Lung (tissue), 12 donors: ENCODE results near the gene PSAPL1. TPM values are rescaled to one million over a fixed set of nuclear protein-coding genes. Genes with fewer than 3 reads are reported as not detected.

Experiments
- ATAC-seq: fragments of 200-7000 bp; cut with Tn5 transposase; one replicate; pipeline ENCODE4 v1.9.1; 2020; ENCODE audit warnings: moderate number of reproducible peaks; ENCODE audit not compliant: insufficient read depth, low FRiP score
- DNase-seq, 3 donors: peaks; one replicate each; pipeline ENCODE4 v3.0.0-alpha.2; 2013 to 2017
- H3K27ac ChIP-seq, 2 donors: one replicate each; pipeline ENCODE4 v1.5.1; 2013; ENCODE audit warnings: mild to moderate bottlenecking in 2 of 2, moderate library complexity in 2 of 2, control low read depth in 1 of 2, inconsistent platforms in 1 of 2, low read depth in 1 of 2, low read length in 1 of 2
- H3K27me3 ChIP-seq, 3 donors: one replicate each; pipeline ENCODE4 v1.5.1; 2013; ENCODE audit warnings: low read length in 2 of 3; ENCODE audit not compliant: control insufficient read depth in 3 of 3, insufficient read depth in 3 of 3
- H3K36me3 ChIP-seq, 4 donors: one replicate each; pipeline ENCODE4 v1.5.1; 2013; ENCODE audit warnings: low read length in 4 of 4, mild to moderate bottlenecking in 1 of 4, moderate library complexity in 1 of 4; ENCODE audit not compliant: control insufficient read depth in 4 of 4, insufficient read depth in 4 of 4
- H3K4me1 ChIP-seq, 5 donors: one replicate each; pipeline ENCODE4 v1.5.1; 2013; ENCODE audit warnings: low read length in 5 of 5, mild to moderate bottlenecking in 2 of 5, moderate library complexity in 1 of 5; ENCODE audit not compliant: control insufficient read depth in 5 of 5, insufficient read depth in 5 of 5
- H3K4me3 ChIP-seq: one replicate; pipeline ENCODE4 v1.5.1; 2013; ENCODE audit warnings: mild to moderate bottlenecking, control low read depth, moderate library complexity
- H3K9ac ChIP-seq, 2 donors: one replicate each; pipeline ENCODE4 v1.5.1; 2013; ENCODE audit warnings: low read length in 2 of 2, control low read depth in 1 of 2; ENCODE audit not compliant: insufficient read depth in 1 of 2
- H3K9me3 ChIP-seq, 4 donors: one replicate each; pipeline ENCODE4 v1.5.1; 2013; ENCODE audit warnings: low read length in 3 of 4, mild to moderate bottlenecking in 1 of 4, moderate library complexity in 1 of 4; ENCODE audit not compliant: control insufficient read depth in 4 of 4, insufficient read depth in 3 of 4
- CTCF ChIP-seq: IDR thresholded peaks from 2 replicates; pipeline ENCODE4 v1.5.1; 2012; ENCODE audit warnings: mild to moderate bottlenecking; ENCODE audit errors: control extremely low read depth, extremely low read depth
- WGBS, 2 donors: extraction: QIAGEN DNeasy Blood & Tissue Kit; methylation state at CpG; one replicate each; pipeline ENCODE4 v1.1.7; 2013; 5-methylcytosine and 5-hydroxymethylcytosine counted together
- polyA plus RNA-seq, 2 donors: library from polyadenylated mRNA; stranded (reverse); fragments of 200-250 nt; gene quantifications; one replicate each; pipeline ENCODE4 v1.2.1, GENCODE V29; 2013
- total RNA-seq, 2 donors: library from RNA; depleted of rRNA in 1 of 2; stranded (reverse); fragments of >200 nt in 1 of 2; gene quantifications; one replicate each; pipeline ENCODE4 v1.2.1, GENCODE V29; 2014 to 2021
- donor health status: control.
- donor health status: control.
- donor health status: Bipolar disorder and iron deficiency.
- donor health status: healthy.
- donor health status: DM: yes; HTN: yes; CAD: no.

Gene PSAPL1
- total and polyA plus RNA-seq, 4 donors: 0.06 to 0.55 (median 0.24) TPM; not detected in 1

- WGBS, 2 donors: 79 to 82% methylated on average over 20 of the region's 20 CpGs
- Histone ChIP-seq H3K36me3 (no peaks in the 10 kb centered on the region), H3K4me3 (no peak overlapping the region), H3K4me1 (peaks cover 0 to 4% (median 0%) of the 10 kb centered on the region in 5 donors), H3K9me3 (peaks cover 0 to 10% (median 0%) of the 10 kb centered on the region in 4 donors), H3K9ac (no peak overlapping the region), H3K27ac (no peak overlapping the region), H3K27me3 (no peaks in the 10 kb centered on the region)
- peak in 2 of 3 donors; percentile 9 to 28 for DNase-seq
- no peak for ATAC-seq
- no peak for TF ChIP-seq CTCF
These were observed 29.0 kb upstream of the PSAPL1 start for GRCh38 chr4:7463566-7464258.

GRCh38 chr4:7462509-7462971, 27.8 kb upstream of the PSAPL1 start:
- Histone ChIP-seq H3K4me1 (peaks cover 0 to 4% (median 0%) of the 10 kb centered on the region in 5 donors), H3K36me3 (no peaks in the 10 kb centered on the region), H3K27ac (no peak overlapping the region), H3K9ac (no peak overlapping the region), H3K4me3 (no peak overlapping the region), H3K9me3 (peaks cover 0 to 10% (median 0%) of the 10 kb centered on the region in 4 donors), H3K27me3 (no peaks in the 10 kb centered on the region)
- DNase-seq (no peak), ATAC-seq (no peak)
- TF ChIP-seq CTCF: no peak
- WGBS, 2 donors: 42 to 60% methylated on average over 11 of the region's 11 CpGs

- Histone ChIP-seq H3K27me3 (no peaks in the 10 kb centered on the region), H3K9me3 (peaks cover 0 to 6% (median 0%) of the 10 kb centered on the region in 4 donors), H3K4me1 (peaks cover 0 to 4% (median 0%) of the 10 kb centered on the region in 5 donors), H3K36me3 (no peaks in the 10 kb centered on the region), H3K9ac (no peak overlapping the region), H3K27ac (no peak overlapping the region), H3K4me3 (no peak overlapping the region)
- no peak for ATAC-seq
- DNase-seq: no peak
- 48 to 59% methylated on average over 17 of the region's 17 CpGs for WGBS, 2 donors
- no peak for TF ChIP-seq CTCF
These were observed 26.5 kb upstream of the PSAPL1 start for GRCh38 chr4:7461230-7461629.

DNA sequence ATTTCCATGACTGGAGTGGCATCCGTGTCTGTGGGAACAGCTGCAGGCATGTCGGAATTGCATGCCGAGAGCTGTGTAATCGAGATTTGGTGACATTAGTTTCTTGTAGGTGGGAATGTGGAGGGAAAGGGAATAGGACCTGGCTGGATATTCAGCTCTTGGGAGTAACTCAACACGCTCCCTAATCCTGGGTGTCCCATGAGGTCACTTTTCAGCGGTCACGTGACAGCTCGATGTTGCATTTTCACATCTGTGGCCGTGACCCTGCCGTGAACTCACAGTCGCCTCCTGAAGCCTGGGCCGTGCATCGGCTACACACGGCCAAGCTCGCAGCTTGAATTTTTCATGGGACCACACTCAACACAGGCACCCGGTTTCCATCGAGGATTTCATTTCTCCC, 25.8 kb upstream of the PSAPL1 start:
- DNase-seq (peak; percentile 45 to 61 (median 48)), ATAC-seq (no peak)
- Histone ChIP-seq H3K27ac (no peak overlapping the region), H3K4me3 (no peak overlapping the region), H3K9ac (no peak overlapping the region), H3K4me1 (peaks cover 0 to 4% (median 0%) of the 10 kb centered on the region in 5 donors), H3K9me3 (peaks cover 0 to 3% (median 0%) of the 10 kb centered on the region in 4 donors), H3K27me3 (no peaks in the 10 kb centered on the region), H3K36me3 (no peaks in the 10 kb centered on the region)
- TF ChIP-seq CTCF: no peak
- 59 to 78% methylated on average over 17 of the region's 17 CpGs for WGBS, 2 donors
